T-helper 2 cell (primary cell): ENCODE data around the gene ITM2A.

Experiments used
- DNase-seq, 5 experiments: peaks; one replicate each; pipeline versions ENCODE4 v3.0.0 to v3.0.0-alpha.2; 2012 to 2022
- total RNA-seq, 2 donors: gene quantifications; one replicate each; lab custom pipeline; 2026; lab: John Stamatoyannopoulos, UW

The ITM2A gene
- total RNA-seq = 130 to 157 reads per million in 2 donors

GRCh38 chrX:79366873-79367749 lies at the start of gene ITM2A:
Gene ITM2A (minus strand): TSS chrX:79367334. CDS start chrX:79367215, 119 bp downstream.
- peak; percentile 17 to 78 (median 57) for DNase-seq

DNA sequence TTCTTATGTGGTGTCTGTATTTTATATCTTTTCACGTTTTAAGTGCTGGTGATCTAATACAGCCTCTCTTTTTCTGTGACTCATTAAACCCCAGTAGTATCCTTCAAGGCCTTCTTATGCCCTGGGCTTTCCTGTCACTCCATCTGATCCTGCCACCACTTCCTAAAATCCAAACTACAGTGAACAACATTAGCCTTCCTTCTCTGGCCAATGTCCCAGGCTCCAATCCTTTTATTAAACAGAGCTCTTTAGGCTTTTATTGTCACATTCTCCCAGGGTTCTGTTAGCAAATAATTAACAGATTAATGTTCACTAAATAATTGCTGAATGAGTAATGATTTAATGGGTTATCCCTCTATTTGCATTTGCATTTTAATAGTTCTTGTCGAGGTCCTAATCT lies 47.9 kb upstream of the ITM2A start:
- DNase-seq = no peak

DNA sequence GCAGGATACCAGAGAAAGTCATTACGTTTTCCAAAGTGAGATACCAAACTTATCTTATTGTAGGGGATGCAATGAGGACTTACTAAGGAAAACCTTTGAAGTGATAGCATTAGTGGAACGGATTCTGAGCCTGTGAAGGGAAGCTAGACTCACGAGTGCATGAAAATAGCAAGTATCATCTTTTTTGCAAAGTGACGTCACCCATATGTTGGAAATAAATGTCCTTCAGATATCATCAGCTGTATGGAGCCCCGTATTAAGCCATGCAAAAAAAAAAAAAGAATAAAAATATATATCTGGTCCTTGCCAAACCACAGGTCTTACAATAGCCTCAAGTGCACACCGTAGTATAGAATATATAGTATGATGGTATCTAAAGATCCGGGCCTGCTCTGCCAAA lies 46.8 kb upstream of the ITM2A start:
- DNase-seq = no peak

DNA sequence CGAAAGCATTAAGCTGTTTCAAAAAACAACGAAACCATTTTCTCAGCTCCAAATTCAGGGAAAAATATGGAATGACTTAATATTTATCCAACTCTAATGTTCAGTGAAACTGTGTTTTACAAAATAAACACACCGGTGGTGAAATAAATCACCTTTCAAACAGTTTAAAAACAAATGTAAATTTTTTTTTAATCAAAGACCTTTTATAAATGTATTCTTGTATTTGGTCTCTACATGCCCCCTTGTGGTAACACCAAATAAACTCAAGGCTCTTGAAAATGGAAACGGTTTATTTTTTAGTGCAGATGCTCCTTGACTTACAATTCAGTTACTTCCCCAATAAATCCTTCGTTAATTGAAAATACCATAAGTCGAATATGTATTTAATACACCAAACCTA lies 45.8 kb upstream of the ITM2A start:
- peak in 2 of 5 experiments; percentile 16 to 55 for DNase-seq

- DNase-seq = no peak
These were observed 45.0 kb upstream of the ITM2A start for GRCh38 chrX:79412166-79412565.

GRCh38 chrX:79409657-79410056 lies 42.5 kb upstream of the ITM2A start:
- DNase-seq = no peak

DNA sequence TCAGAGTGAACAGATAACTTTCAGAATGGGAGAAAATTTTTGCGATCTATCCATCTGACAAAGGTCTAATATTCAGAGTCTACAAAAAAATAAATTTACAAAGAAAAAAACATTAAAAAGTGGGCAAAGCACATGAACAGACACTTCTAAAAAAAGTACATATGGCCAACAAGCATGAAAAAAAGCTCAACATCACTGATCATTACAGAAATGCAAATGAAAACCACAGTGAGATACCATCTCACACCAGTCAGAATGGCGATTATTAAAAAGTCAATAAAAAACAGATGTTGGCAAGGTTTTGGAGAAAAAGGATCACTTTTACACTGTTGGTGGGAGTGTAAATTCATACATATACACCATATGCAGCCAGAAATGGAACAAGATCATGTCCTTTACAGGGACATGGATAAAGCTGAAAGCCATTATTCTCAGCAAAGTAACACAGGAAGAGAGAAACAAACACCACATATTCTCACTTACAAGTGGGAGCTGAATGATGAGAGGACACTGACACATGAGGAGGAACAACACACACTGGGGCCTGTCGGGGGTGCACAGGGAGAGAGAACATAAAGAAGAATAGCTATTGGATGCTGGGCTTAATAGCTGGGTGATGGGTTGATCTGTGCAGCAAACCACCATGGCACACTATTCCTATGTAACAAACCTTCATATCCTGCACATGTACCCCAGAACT lies 41.6 kb upstream of the ITM2A start:
- peak in 1 of 5 experiments; percentile 35 for DNase-seq

GRCh38 chrX:79400623-79401022 lies 33.5 kb upstream of the ITM2A start:
- DNase-seq = peak in 1 of 5 experiments; percentile 68

DNA sequence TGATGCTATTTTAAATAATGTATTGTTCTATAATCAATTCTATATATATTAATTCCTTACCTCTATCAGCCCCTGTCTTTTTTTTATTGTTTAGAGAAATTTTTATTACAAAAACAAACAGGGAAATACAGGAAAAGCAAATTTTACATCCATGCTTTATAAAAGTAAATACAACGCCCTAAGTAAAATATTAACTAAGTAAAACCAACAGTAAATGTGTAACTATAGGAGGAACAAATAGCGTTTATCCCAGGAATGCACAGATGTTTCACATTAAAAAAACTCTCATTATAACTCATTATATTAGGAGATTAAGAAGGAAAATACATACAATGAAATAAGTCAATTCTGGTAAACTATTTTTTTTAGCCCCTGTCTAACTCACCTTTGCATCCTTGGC lies 8.2 kb upstream of the ITM2A start:
- no peak for DNase-seq

DNA sequence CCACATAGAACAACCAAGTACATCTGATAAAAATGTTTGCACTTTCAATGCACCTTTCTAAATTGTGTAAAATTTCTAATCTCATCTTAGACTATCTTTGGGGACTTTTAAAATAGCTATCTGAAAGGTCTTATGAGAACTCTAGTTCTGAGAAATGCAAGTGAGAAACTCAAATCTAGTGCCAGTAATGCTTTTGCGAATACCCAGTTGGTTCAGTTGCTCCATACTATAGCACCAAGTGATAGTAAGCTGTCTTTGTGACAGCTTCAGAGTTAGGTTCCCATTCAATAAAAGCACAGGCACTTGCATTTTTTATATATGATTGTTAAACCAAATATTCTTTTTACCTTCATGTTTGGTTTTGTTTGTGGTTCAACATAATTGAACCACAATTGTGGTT lies 4.5 kb upstream of the ITM2A start:
- DNase-seq = peak in 1 of 5 experiments; percentile 37

GRCh38 chrX:79371101-79371500 lies 4.0 kb upstream of the ITM2A start:
- no peak for DNase-seq

DNA sequence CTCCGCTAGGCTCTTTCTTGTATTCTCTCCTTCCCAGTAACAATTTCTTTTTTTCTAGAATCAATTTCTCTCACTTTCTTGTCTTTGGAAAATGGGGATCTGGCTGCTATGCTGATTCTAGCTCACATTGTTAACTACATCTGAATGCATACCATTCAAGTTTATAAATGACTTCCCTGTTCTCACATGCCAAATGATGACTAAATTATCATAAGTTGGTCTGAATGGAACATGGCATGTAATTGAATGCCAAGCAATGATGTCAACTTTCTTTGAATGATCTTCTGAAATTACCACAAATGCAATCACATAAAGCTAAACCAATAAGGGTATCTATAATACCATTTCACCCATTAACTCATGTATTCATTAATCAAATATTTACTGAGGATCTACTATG lies 2.7 kb upstream of the ITM2A start:
- no peak for DNase-seq

GRCh38 chrX:79368441-79368840 lies 1.3 kb upstream of the ITM2A start:
- no peak for DNase-seq

DNA sequence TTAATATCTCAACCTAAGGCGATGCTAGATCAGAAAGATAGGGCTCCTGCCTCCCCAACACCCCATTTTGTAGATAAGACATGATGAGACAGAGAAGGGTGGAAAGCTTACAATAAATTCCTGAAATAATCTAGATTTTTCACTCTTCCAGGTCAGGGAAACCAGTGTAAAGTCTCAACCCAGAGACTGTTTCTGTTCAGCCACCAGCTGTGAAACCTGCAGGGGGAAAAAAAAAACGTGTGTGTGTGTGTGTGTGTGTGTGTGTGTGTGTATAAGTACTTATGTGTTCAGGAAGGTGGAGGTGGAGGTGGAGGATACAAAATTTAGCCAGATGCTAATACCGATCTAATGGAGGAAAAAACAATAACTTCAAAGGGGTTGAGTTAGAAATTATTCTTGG lies 773 bp upstream of the ITM2A start:
- DNase-seq = peak in 1 of 5 experiments; percentile 42

DNA sequence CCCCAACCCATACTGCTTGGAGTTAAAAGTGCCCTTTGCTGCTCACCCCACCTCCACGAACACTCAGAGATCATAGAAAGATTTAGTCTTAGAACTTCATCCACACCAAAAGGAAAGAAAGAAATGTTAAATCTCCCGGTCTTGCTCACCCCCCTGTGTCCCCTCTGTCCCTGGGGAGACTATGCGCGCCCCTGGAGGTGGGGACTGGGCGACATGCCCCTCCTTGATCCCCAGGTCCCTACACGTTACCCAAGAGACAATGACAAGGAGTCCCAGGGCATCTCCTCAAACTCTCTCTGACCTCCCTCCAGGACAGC lies 620 bp downstream of the ITM2A start:
- DNase-seq = no peak

DNA sequence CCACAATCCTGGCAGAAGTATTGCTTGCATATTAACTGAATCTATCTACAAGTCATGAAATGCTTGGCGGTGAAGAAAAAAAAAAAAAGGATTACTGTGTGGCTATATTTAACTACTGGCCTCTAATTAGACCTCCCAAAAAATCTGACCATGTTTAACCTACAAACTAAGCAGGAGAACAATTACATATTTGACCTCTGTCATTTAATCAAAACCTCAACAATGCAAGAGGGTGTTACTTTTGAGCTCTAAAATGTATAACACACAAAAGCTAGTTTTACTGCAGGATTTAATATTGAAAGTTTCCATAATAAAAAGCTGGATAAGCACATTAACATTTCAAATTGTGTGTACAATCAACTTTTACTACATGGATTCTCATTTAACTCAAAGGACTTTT lies 1.5 kb downstream of the ITM2A start:
- DNase-seq = no peak

- DNase-seq = no peak
These were observed 2.8 kb downstream of the ITM2A start for GRCh38 chrX:79364306-79364705.

GRCh38 chrX:79361192-79361870 lies 5.8 kb downstream of the ITM2A start:
- DNase-seq = peak in 1 of 5 experiments; percentile 55

- no peak for DNase-seq
These were observed 30.0 kb downstream of the ITM2A start for GRCh38 chrX:79336869-79337815.

DNA sequence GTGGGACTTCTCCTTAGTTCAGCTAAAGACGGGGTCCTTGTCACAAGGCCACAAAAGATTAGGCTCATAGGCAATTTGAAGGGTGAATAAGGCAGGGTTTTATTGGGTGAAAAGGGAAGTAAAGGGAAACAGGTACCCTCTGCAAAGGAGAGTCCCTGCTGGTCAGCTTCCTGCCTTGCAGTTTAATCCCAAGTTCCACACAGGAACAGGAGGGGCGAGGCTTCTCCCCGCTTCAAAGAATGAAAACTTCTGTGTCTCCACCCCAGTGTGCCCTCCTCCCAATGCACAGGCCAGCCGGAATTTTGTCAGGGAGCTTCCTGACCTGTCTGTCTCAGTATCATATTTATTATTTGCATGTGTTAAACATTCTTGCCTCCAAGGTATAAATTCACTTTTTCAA lies 37.1 kb downstream of the ITM2A start:
- no peak for DNase-seq

DNA sequence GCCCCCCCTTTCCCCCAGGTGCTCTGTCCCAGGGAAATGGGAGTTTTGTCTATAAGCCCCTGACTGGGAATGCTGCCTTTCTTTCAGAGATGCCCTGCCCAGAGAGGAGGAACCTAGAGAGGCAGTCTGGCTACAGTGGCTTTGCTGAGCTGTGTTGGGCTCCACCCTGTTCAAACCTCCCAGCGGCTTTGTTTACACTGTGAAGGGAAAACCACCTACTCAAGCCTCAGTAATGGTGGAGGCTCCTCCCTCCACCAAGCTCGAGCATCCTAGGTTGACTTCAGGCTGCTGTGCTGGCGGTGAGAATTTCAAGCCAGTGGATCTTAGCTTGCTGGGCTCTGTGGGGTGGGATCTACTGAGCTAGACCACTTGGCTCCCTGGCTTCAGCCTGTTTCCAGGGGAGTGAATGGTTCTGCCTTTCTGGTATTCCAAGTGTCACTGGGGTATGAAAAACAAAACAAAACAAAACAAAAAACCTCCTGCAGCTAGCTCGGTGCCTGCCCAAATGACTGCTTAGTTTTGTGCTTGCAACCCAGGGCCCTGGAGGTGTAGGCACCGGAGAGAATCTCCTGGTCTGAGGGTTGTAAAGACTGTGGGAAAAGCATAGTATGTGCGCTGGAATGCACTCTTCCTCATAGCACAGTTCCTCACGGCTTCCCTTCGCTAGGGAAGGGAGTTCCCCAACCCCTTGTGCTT lies 41.7 kb downstream of the ITM2A start:
- DNase-seq = peak in 4 of 5 experiments; percentile 0 to 74 (median 9)
